Breast epithelium (tissue), 4 donors: ENCODE data around the gene PLA2G2F. TPM values are rescaled to one million over a fixed set of nuclear protein-coding genes. Genes with fewer than 3 reads are reported as not detected.

Experiments used
- DNase-seq, 2 donors: peaks; one replicate each; pipeline ENCODE4 v3.0.0-alpha.2; 2019; ENCODE audit warnings: low spot score in 2 of 2
- H3K27ac ChIP-seq, 2 donors: fragments of 200-600 bp; sonication (generic) in 1 of 2; one replicate each; pipeline ENCODE4 v1.5.1; 2016 to 2019; ENCODE audit warnings: mild to moderate bottlenecking in 1 of 2
- H3K27me3 ChIP-seq, 2 donors: fragments of 200-600 bp; sonication (generic) in 1 of 2; one replicate each; pipeline versions ENCODE4 v1.5.1 to v1.6.0; 2017 to 2019; ENCODE audit warnings: control low read depth in 1 of 2, mild to moderate bottlenecking in 1 of 2
- H3K36me3 ChIP-seq: fragments of 200-600 bp; one replicate; pipeline ENCODE4 v1.5.1; 2019
- H3K4me1 ChIP-seq, 2 donors: fragments of 200-600 bp; sonication (generic); one replicate each; pipeline ENCODE4 v1.5.1; 2016 to 2019; ENCODE audit warnings: control low read depth in 1 of 2
- H3K4me3 ChIP-seq, 3 donors: fragments of 200-600 bp; sonication (generic); 1 replicate in 2 of 3; 2 replicates in 1 of 3; pipeline ENCODE4 v1.5.1; 2016 to 2019; ENCODE audit warnings: mild to moderate bottlenecking in 3 of 3, moderate library complexity in 2 of 3
- H3K9me3 ChIP-seq, 2 donors: fragments of 200-600 bp; sonication (generic) in 1 of 2; one replicate each; pipeline ENCODE4 v1.5.1; 2016 to 2019; ENCODE audit warnings: control low read depth in 1 of 2
- CTCF ChIP-seq, 3 donors: fragments of 450-650 bp; IDR thresholded peaks; one replicate each; pipeline ENCODE4 v1.5.1; 2016 to 2017; ENCODE audit warnings: antibody characterized with exemption in 3 of 3, mild to moderate bottlenecking in 3 of 3, moderate library complexity in 3 of 3
- POLR2A ChIP-seq: fragments of 450-650 bp; IDR thresholded peaks from one replicate; pipeline ENCODE4 v1.6.1; 2016; ENCODE audit warnings: antibody characterized with exemption, mild to moderate bottlenecking, moderate library complexity
- POLR2AphosphoS5 ChIP-seq, 3 donors: sonication (generic); formaldehyde crosslinking; IDR thresholded peaks; one replicate each; pipeline ENCODE4 v1.6.1; 2017; ENCODE audit warnings: antibody characterized with exemption in 3 of 3
- intact Hi-C: fragments of 100-400 bp; cut with DNase I; formaldehyde crosslinking; loops from one replicate; pipeline ENCODE4 v1.15.1; 2023; ENCODE audit warnings: low total_unique reads
- total RNA-seq, 3 donors: library from RNA; depleted of rRNA; stranded (reverse); fragments of >200 nt; gene quantifications; one replicate each; pipeline ENCODE4 v1.1.0, GENCODE V29; 2016

Gene PLA2G2F
- total RNA-seq, 3 donors from 2014 or later: not detected

- intact Hi-C loops: no loop called here
- Histone ChIP-seq H3K27ac (no peak overlapping the region), H3K27me3 (no peaks in the 10 kb centered on the region), H3K4me3 (no peak overlapping the region), H3K36me3 (no peaks in the 10 kb centered on the region), H3K9me3 (no peaks in the 10 kb centered on the region), H3K4me1 (no peaks in the 10 kb centered on the region)
- DNase-seq: no peak
- TF ChIP-seq POLR2AphosphoS5 (IDR thresholded peaks at IDR 0.05): no peak
- no peak for TF ChIP-seq CTCF (IDR thresholded peaks at IDR 0.05)
- TF ChIP-seq POLR2A: no peak
Observed at GRCh38 chr1:20198918-20199317, 59.8 kb downstream of the PLA2G2F start.

- H3K36me3 ChIP-seq: no peaks in the 10 kb centered on the region
- H3K4me1 ChIP-seq: no peaks in the 10 kb centered on the region
- H3K27ac ChIP-seq: no peak overlapping the region
- H3K27me3 ChIP-seq: no peaks in the 10 kb centered on the region
- intact Hi-C loops: no loop called here
- TF ChIP-seq POLR2AphosphoS5 (IDR thresholded peaks at IDR 0.05) (no peak), POLR2A (no peak), CTCF (IDR thresholded peaks at IDR 0.05) (no peak)
- no peak overlapping the region for H3K4me3 ChIP-seq
- DNase-seq: no peak
- H3K9me3 ChIP-seq: no peaks in the 10 kb centered on the region
Observed at GRCh38 chr1:20199403-20199802, 60.3 kb downstream of the PLA2G2F start.

- DNase-seq: no peak
- intact Hi-C loops: loop anchor here (5.0 kb wide), 1 partner anchor 903 kb away; no protein-coding TSS in a partner anchor
- no peak overlapping the region for H3K27ac ChIP-seq
- no peaks in the 10 kb centered on the region for H3K27me3 ChIP-seq
- no peaks in the 10 kb centered on the region for H3K9me3 ChIP-seq
- H3K4me1 ChIP-seq: no peaks in the 10 kb centered on the region
- no peaks in the 10 kb centered on the region for H3K36me3 ChIP-seq
- H3K4me3 ChIP-seq: no peak overlapping the region
- TF ChIP-seq POLR2A (no peak), POLR2AphosphoS5 (IDR thresholded peaks at IDR 0.05) (no peak), CTCF (IDR thresholded peaks at IDR 0.05) (no peak)
Observed at GRCh38 chr1:20199840-20200239, 60.7 kb downstream of the PLA2G2F start.

Other genes with a start within 250 kb of the PLA2G2F start
- not detected for gene PLA2G2E, start 215.7 kb upstream of the PLA2G2F start, total RNA-seq
- 100 to 1,000 TPM in 1 of 3 donors, 10 to 100 TPM in 2; 71.4 to 342 (median 91.9) TPM for gene PLA2G2A, start 159.7 kb upstream of the PLA2G2F start, total RNA-seq
- gene PLA2G5, start 69.1 kb upstream of the PLA2G2F start, total RNA-seq: 1 to 10 TPM in 2 of 3 donors, under 1 TPM in 1; 0.88 to 9.4 (median 1.3) TPM
- gene PLA2G2D, start 19.8 kb upstream of the PLA2G2F start, total RNA-seq: under 1 TPM in 1 of 3 donors, not detected in 2; 0.44 TPM
- 1 to 10 TPM; 1.3 to 6.6 (median 4.9) TPM for gene UBXN10, start 46.8 kb downstream of the PLA2G2F start, total RNA-seq
- gene PLA2G2C, start 47.2 kb downstream of the PLA2G2F start, total RNA-seq: under 1 TPM in 1 of 3 donors, not detected in 2; 0.33 TPM
- gene VWA5B1, start 151.6 kb downstream of the PLA2G2F start, total RNA-seq: under 1 TPM in 1 of 3 donors, not detected in 2; 0.29 TPM